ENCODE measurements around the gene SETBP1. TPM values are rescaled to one million over a fixed set of nuclear protein-coding genes. Genes with fewer than 3 reads are reported as not detected.

SETBP1 gene
- total RNA-seq, 1 donor from 2014 or later = 15.5 TPM

Small RNA genes lying within 50 kb of the gene (microRNA-seq; reads per million reads assigned to microRNA genes)
- gene MIR4319 = not detected

Measured in cardiac septum (tissue), 1 donor.